HG02588 (cell line): Measurements from ENCODE around the gene TAS2R4.
"Not testable (repeated sequence)": the region's sequence is repeated elsewhere in the genome, so short reads cannot be mapped to it uniquely, and the experiment has no call there.

Experiments
- ATAC-seq: cut with Tn5 transposase; IDR thresholded peaks from one replicate; pipeline ENCODE4 v1.9.1; 2021; ENCODE audit warnings: mild to moderate bottlenecking, moderate library complexity; ENCODE audit not compliant: unreplicated experiment

Gene TAS2R4, protein sequence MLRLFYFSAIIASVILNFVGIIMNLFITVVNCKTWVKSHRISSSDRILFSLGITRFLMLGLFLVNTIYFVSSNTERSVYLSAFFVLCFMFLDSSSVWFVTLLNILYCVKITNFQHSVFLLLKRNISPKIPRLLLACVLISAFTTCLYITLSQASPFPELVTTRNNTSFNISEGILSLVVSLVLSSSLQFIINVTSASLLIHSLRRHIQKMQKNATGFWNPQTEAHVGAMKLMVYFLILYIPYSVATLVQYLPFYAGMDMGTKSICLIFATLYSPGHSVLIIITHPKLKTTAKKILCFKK

DNA sequence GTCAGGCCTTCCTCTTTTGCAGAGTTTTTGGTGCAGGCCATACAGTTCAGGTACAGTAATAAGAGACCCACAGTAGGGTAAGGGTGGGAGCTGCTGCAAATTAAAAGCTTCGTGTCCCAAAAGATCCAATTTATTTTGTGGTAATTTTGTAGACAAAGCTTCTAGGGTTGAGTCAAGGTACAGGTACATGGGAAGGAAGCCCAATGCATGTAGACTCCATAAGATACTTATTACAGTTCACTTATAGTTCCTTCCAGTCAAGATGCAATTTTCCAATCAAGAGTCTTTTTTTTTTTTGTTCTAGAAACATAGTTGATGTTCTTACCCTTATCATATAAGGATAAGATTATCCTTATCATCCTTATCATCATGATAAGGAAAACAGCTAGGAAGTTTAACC is at the start of gene TAS2R4:
Gene TAS2R4, plus strand, starts transcription at position 301 of the 400 bp plus-strand sequence. CDS start 1,815 bp downstream, outside the sequence.
- ATAC-seq: no peak

DNA sequence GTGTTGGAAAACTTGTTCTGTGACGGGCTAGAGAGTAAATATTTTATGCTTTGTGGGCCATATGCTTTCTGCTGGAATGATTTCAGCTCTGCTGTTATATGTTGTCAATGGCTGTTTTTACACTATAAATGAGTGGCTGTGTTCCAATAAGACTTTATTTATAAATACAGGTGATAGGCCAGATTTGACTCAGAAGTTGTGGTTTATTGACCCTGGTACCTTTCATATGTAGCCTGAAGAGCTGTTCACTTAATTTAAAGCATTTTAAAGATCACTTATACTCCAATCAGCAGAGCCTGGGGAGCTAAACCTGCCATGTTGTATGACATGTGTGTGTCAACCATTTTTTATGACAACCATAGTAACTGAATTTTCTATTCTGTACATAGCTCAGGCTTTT is 47.5 kb upstream of the TAS2R4 start:
- no peak for ATAC-seq

DNA sequence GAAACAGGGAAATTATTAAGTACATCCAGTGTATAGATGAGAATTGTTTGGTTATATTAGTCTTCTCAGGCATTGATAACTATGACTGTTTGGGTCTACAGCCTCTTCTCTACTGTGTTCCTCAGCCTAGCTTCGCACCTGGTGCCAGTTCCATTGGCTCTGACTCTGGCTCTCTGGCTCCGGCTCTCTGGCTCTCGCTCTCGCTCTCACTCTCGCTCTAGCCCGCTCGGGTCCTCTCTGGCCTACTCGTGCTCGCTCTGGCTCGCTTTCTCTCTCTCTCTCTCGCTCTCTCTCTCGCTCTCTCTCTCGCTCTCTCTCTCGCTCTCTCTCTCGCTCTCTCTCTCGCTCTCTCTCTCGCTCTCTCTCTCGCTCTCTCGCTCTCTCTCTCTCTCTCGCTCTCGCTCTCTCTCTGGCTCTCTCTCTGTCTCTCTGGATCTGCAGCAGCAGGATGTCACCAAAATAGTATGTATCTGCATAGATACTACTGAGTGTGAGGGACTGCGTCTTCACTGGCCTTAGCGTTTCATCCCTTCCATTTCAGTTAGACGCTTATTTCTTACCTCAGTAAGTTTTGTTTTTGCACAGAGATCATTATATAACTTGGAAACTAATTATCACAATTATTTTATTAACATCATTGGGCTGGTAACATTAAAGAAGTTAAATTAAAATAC is 44.9 kb upstream of the TAS2R4 start:
- ATAC-seq: no peak

DNA sequence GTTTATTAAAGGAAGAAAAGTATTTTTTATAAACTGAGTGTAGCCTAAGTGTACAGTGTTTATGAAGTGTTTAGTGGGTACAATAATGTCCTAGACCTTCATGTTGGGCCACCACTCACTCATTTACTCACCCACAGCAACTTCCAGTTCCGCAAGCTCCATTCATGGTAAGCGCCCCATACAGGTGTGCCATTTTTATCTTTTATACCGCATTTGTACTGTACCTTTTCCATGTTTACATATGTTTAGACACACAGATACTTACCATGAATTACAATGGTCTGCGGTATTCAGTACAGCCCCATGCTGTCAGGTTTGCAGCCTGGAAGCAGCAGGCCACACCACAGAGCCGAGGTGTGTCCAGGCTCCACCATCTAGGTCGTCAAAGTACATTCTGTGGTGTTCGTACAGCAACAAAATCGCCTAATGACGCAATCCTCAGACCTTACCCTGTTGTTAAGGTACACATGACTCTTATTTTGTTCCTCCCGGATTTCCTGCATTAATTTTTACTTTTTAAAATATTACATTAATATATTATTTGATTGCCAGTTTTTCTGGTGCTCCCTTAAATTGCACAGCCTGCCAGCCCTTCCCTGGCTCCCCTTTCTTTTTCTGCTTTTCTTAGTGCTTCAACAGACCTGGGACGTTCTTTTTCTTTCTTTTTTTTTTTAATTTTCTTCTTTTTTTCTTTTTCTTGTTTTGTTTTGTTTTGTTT is 39.2 kb upstream of the TAS2R4 start:
- no peak for ATAC-seq

DNA sequence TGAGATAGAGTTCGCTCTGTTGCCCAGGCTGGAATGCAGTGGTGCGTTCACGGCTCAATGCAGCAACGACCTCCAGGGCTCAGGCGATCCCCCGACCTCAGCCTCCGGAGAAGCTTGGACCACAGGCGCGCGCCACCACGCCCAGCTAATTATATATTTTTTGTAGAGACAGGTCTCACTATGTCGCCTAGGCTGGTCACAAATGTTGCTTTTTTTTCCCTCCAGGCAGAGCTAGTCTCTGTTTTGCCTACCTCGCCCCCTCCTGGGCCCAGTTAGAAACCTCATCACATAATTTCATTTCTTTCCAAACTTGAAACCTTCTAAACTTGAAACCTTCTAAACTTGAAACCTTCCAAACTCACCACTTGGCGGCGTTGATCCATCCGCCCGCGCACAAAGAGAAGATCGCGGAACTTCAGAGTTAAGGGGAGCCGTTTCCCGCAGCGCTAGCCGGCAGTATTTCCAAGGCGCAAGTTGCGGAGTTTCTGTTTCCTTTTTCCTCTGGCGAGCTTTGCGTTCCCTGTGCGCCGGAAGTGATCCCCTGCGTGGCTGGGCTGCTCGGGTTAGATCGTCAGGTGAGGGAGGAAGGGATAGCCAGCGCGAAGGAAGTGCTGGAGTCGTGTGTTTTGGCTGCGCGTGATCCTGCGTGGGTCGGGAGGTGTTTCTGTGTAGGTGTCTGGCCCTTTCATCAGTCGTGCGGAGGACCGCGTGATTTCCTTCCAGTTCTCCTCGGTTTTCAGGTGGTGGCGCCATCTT is 38.5 kb upstream of the TAS2R4 start, which contains the start of gene SSBP1:
Gene SSBP1, plus strand, starts transcription at position 523 of the 756 bp plus-strand sequence. CDS start 809 bp downstream, outside the sequence.
- peak; percentile 92 for ATAC-seq

DNA sequence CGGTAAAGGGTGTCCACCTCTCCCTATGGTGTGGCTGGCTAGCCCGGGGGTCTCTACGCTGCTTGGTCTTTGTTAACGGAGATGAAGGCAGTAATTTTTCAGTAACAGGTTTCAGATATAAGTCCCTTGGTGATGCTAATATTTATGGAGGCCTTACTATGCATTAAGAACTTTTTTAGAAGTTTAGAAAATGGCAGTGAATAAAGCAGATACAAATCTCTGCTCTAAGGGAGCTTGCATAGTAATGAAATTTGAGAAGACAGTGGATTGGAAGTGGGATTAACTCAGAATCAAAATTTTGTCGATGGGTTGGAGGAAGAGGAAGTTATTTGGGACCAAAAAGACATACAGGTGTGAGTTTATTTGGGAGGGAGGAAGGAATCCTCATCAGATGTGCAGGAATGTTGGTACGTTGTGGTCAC is 37.9 kb upstream of the TAS2R4 start:
- ATAC-seq: no peak

DNA sequence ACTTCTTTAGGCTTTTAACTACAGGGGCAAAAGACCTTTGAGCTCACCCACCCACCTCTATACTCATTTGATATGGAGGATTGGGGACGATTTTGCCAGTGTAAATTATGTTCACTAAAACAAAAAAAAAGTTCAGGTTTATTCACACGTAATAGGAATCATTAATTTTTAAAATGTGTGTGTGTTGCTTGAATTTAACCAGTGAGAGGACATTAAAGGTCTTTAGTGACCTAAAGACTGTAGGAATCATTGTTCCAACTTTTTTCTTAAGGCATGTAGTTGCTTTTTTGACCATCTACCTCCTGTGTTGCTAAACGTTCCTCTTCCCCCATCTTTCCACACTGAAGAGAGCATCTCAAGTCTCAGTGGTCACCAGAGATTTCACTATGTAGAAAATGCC is 37.2 kb upstream of the TAS2R4 start:
- no peak for ATAC-seq

DNA sequence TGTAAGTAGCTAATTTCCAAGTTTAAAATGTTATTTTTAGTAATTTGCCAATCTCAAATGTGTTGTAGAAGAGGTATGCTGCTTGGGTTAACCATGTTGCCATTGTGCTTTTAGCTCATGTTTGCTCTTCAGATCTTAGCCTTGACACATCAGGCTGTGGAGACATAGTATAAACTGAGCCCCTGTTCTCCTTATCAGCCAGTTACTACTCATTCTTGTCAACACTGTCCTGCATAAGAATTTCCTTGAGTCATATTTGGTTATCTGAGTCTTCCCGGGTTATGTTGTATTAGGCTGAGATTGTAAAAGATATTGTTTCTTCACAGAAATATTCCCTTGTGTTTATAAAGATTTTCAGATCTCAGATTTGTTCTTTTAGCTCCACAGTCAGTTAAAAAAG is 34.2 kb upstream of the TAS2R4 start:
- no peak for ATAC-seq

DNA sequence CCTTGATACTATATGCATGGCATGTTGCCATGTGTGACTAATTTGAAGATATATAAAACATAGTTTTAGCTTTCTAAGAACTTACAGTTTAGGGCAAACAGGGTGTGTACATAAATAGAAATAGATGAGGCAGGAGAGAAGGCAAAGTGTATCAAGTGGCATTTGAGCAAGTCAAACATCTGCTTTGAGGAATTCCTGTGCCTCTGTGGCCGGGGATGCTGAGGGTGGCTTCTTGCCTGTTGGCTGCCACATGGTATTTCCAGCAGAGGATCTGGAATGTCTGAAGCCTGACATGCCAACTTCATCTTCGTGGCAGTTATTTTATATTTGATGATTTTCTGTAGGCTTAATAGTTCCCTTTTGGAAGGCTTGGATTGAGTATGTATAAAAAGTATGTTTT is 32.3 kb upstream of the TAS2R4 start:
- no peak for ATAC-seq

DNA sequence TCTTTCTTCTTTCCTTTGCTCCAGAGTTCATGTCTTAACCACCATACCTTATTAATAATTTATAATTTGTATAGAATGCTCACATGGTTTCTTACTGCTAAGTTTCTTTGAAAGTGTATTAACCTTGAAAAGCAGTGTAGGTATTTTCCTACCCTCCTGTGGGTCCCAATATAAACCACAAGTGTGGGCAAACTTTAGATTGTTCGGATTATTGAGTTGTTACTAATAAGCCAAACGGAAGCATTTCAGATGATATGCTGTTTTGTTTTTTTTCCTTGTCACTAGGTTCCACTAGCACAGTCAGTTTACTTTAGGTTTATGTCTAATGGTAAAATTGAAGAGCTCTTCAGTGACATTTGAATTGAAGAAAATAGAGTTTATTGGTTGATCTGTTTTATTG is 28.1 kb upstream of the TAS2R4 start:
- no peak for ATAC-seq

DNA sequence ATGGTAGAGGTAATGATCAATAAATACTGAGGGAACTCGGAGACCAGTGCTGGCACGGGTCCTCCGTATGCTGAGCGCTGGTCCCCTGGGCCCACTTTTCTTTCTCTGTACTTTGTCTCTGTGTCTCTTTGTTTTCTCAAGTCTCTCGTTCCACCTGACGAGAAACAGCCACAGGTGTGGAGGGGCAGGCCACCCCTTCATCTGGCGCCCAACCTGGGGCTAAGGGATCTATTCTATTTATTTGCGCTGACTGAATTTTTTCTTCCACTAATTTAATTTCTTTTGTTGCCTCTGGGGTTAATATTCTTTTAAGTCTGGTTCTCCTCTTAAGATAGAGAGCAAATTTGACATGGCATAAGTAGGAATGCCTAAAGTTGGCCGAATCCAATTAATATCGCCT is 24.6 kb upstream of the TAS2R4 start:
- not testable (repeated sequence) for ATAC-seq

DNA sequence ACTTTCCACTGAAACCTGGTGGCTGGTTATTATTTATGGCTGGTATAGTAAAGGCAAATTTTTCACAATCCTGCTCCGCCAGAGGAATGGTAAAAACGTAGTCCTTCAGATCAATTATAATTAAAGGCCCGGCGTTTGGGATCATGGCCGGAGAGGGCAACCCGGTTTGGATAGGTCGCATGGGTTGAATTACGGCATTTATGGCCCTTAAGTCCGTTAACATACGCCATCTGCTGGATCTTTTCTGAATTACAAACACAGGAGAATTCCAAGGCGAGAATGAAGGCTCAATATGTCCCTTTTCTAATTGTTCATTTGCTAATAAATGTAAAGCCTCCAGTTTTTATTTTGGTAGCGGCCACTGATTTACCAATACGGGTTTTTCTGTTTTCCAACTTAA is 23.8 kb upstream of the TAS2R4 start:
- no peak for ATAC-seq

DNA sequence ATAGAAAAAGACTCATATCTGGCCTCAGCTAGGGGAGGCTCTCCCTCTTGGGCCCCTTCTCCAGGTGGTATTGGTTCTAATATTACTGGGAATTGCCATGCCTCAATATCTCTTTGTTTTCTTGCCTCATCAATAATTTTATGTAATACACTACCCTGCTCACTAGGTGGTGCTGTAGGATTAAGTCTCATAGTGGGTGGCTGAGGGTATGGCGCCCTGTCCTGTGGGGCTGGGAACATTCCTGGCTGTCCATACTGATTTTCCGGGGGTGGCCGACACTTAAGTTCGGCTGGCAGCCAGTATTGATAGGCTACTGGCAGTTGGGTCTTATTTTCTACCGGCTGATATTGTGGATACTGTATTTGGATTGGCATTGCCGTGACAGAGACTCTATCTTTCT is 21.5 kb upstream of the TAS2R4 start:
- ATAC-seq: no peak

DNA sequence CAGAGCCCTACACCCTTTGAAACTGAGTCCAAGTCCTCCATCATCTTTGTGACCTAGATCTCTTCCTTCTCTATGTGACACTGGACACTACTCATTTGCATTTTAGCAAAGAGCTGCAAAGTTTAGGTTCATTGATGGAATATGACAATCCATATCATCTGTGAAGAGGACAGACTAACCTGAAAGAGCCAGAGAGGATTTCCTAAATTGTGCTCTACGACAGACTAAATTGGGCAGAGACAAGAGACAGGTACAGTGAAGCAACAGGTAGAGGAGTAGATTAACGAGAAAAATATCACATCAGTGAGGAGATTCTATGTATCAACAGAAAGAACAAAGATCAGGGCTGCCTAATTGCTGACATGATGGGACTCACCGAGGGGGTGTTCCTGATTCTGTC is 12.7 kb upstream of the TAS2R4 start, which contains the start of gene TAS2R3:
Gene TAS2R3, plus strand, starts transcription at position 301 of the 400 bp plus-strand sequence. Its CDS starts 62 bp downstream, at position 363.
- ATAC-seq: no peak

DNA sequence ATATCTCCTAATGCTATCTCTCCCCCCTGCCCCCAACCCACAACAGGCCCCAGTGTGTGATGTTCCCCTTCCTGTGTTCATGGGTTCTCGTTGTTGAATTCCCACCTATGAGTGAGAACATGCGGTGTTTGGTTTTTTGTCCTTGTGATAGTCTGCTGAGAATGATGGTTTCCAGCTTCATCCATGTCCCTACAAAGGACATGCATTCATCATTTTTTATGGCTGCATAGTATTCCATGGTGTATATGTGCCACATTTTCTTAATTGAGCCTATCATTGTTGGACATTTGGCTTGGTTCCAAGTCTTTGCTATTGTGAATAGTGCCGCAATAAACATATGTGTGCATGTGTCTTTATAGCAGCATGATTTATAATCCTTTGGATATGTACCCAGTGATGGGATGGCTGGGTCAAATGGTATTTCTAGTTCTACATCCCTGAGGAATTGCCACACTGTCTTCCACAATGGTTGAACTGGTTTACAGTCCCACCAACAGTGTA is 6.3 kb upstream of the TAS2R4 start:
- not testable (repeated sequence) for ATAC-seq

DNA sequence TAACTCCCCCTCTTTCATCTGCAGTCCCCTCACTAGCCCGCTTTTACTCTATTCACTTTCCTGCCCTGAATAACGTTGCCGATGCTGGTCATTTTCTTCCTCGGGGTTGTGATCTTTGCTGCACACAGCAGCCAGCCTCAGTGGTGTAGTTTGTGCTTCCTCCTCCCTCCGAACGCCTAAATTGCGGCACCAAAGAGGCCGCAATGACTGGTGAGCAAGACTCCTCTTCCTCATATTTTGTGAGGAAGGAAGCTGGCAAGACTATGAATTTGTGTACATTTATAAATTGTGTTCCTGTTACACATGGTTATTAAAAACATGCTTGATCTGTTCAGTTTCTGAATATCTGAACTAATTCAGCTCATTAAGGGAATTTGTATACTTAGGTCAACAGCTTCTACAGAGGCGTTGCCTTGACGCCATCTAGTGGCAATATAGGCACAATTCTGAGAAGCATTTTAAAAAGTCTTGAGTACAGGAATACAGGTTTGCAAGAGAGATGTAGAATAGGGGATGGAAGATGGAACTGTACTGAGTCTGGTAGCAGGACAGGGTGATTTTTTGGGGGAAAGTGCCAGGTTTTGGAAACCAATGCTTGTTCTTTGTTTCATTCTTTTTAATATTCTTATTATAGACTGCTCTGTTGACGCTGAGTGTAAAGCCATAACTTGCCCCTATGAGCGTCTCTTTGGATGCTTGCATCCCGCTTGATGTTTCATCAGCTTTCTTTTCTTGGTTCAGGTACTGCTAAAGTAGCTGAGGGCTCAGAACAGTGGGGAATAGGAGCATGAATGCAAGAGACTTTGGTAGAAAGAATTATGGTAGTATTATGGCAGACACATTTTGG is 9.5 kb downstream of the TAS2R4 start:
- ATAC-seq: no peak

DNA sequence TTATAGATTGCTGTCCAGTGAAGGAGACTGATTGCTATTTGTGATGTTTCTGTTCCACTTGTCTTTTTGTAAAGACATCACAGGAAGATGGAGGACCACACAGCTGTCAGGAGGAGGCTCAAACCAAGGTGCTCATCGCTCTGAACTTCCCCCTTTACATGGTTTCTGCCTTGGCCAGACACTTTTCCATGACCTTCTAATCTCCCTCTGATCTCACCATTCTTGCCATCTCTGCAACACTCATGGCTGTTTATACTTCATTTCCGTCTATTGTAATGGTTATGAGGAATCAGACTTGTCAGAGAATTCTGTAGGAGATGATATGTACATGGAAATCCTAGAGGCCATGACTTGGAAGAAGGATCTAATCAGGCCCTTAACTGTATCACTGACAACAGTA is 11.8 kb downstream of the TAS2R4 start:
- no peak for ATAC-seq

DNA sequence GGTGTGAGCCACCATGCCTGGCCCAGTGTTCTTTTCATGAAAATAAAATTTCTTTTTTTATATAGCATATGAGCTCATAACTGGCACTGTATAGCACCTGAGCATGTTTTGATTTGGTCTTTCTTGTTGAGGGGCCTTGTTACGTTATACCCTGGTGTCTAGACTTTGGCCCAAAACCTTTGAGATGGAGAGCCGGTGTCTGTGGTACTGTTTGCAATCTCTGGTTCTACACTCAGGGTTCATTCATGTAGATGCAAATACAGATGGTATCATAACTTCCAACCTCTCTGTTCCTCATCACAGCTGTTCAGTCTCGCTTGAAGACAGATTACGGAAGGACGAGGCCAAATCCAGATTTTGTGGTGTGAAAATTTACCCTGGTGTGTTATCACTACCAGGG is 13.4 kb downstream of the TAS2R4 start, which contains the start of gene TAS2R5:
Gene TAS2R5, plus strand, starts transcription at position 301 of the 400 bp plus-strand sequence. CDS start 145 bp downstream, outside the sequence.
- no peak for ATAC-seq

DNA sequence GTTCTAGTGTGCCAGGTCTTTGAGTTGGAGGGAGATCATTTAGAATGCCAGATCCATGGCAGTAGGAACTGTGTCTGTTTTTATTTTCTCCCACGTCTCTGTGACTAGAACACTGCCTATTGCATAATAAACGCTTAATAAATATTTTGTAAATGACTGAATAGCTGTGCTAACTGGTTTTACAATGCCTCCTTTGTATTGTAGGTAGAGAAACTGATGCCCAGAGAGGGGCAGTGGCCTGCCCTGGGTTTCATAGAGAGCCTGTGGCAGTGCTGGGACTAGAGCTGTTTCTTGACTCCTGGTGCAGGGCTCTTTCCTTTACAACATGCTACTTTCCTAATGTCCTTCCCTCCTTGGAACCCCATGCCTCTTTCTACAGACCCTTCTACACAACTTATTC is 16.1 kb downstream of the TAS2R4 start:
- ATAC-seq: no peak

DNA sequence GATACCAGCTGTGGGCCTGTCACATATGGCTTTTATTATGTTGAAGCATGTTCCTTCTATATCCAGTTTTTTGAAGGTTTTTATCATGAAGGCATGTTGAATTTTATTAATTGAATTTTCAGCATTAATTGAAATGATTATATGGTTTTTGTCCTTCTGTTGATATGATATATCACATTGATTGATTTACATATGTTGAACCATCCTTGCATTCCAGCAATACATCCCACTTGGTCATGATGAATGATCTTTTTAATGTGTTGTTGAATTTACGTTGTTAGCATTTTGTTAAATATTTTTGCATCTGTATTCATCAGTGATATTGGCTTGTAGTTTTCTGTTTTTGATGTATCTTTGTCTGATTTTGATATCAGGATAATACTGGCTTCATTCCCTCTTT is 43.6 kb downstream of the TAS2R4 start:
- ATAC-seq: no peak
